MM.1S (cell line): Measurements from ENCODE around the gene NYNRIN.

ENCODE experiments used
- CTCF ChIP-seq: fragments of 300-600 bp; sonication (generic); IDR thresholded peaks from 2 replicates; pipeline ENCODE4 v1.5.1; 2016; ENCODE audit warnings: antibody characterized with exemption, low read length, mixed read lengths
- EZH2 ChIP-seq: fragments of 300-600 bp; sonication (generic); optimal IDR thresholded peaks from 2 replicates; pipeline ENCODE3; 2017; ENCODE audit warnings: low read depth, mild to moderate bottlenecking, antibody characterized with exemption, low read length, mixed read lengths
- EZH2phosphoT487 ChIP-seq: fragments of 300-600 bp; sonication (generic); IDR thresholded peaks from 2 replicates; pipeline ENCODE4 v1.6.1; 2018; ENCODE audit warnings: antibody characterized with exemption, low read length

- TF ChIP-seq CTCF (no peak), EZH2 (no peak), EZH2phosphoT487 (no peak)
Observed at GRCh38 chr14:24384169-24384568, 14.6 kb upstream of the NYNRIN start.
